ENCODE data around the gene SLC30A2.

The SLC30A2 gene

GRCh38 chr1:26034504-26035202, 11.3 kb downstream of the SLC30A2 start:
- H3K9ac ChIP-seq (ENCODE audit: low read length): peak overlapping the region; percentile 56; the same call in 1 of the 2 replicates
- H3K4me2 ChIP-seq (ENCODE audit: low read length): peak overlapping the region; percentile 80
- H2AFZ ChIP-seq (ENCODE audit: low read length): 0 out of 2 replicates have a peak overlapping the region, but pooled peaks have one; percentile 53
- TF ChIP-seq EZH2 (IDR thresholded peaks at IDR 0.05; ENCODE audit: borderline replicate concordance, low read length) (no peak), CTCF (IDR thresholded peaks at IDR 0.05; ENCODE audit: low read length) (no peak)
- H3K79me2 ChIP-seq (ENCODE audit: insufficient read depth, low read length): no peaks in the 10 kb centered on the region
- H3K4me1 ChIP-seq (ENCODE audit: insufficient read depth, low read length, severe bottlenecking): peaks cover 6% of the 10 kb centered on the region
- no peak overlapping the region for H3K27ac ChIP-seq (ENCODE audit: low read depth, low read length, poor library complexity, severe bottlenecking)
- no peaks in the 10 kb centered on the region for H3F3A ChIP-seq (ENCODE audit: insufficient read depth, low read length)
- H3K4me3 ChIP-seq (ENCODE audit: low read depth, low read length, poor library complexity, severe bottlenecking): peak overlapping the region; percentile 70
- no peaks in the 10 kb centered on the region for H3K9me3 ChIP-seq (ENCODE audit: low read length)
- H3K27me3 ChIP-seq (ENCODE audit: insufficient read depth, low read length): no peaks in the 10 kb centered on the region
- H3K36me3 ChIP-seq (ENCODE audit: insufficient read depth, low read length): no peaks in the 10 kb centered on the region
- H3K9me2 ChIP-seq (ENCODE audit: low read depth, low read length): no peaks in the 10 kb centered on the region
- no peaks in the 10 kb centered on the region for H4K20me1 ChIP-seq (ENCODE audit: insufficient read depth, low read length)

DNA sequence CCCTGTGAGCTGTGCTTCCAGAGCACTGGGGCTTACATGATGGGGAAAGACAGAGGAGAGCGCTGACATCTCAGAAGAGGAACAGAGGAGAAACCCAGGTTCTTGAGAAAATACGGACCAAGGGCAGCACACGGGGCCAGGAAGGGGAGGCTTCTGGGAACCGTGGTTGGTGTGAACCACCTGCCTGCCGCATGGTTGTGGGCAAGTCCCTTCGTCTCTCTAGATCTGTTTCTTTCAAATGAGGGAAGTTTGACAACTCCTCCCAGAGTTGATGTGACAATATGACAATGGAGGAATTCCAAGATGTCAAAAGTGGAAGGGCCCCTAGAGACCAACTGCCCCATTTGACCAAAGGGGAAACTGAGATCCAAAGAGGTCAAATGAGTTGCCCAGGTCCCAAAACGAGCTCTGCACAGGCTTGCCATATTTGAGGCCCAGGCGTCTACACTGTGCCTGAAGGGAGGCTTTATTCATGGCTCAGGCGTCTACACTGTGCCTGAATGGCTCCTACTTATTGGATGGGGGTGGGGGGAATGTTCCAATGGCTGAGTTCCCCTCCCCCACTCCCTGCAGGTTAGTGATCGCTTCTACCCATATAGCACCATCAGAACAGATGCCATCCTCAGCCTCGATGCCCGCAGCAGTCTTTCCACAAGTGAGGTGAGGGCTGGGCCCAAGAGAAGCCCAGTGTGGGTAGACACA, 13.1 kb downstream of the SLC30A2 start:
- Histone ChIP-seq H3K36me3 (ENCODE audit: insufficient read depth, low read length) (no peaks in the 10 kb centered on the region), H3K79me2 (ENCODE audit: insufficient read depth, low read length) (no peaks in the 10 kb centered on the region), H4K20me1 (ENCODE audit: insufficient read depth, low read length) (no peaks in the 10 kb centered on the region), H3K9me3 (ENCODE audit: low read length) (no peaks in the 10 kb centered on the region), H3K27me3 (ENCODE audit: insufficient read depth, low read length) (no peaks in the 10 kb centered on the region), H3K4me2 (ENCODE audit: low read length) (no peak overlapping the region), H2AFZ (ENCODE audit: low read length) (no peak overlapping the region), H3K9ac (ENCODE audit: low read length) (no peak overlapping the region), H3K27ac (ENCODE audit: low read depth, low read length, poor library complexity, severe bottlenecking) (no peak overlapping the region), H3F3A (ENCODE audit: insufficient read depth, low read length) (no peaks in the 10 kb centered on the region), H3K4me3 (ENCODE audit: low read depth, low read length, poor library complexity, severe bottlenecking) (no peak overlapping the region), H3K9me2 (ENCODE audit: low read depth, low read length) (no peaks in the 10 kb centered on the region), H3K4me1 (ENCODE audit: insufficient read depth, low read length, severe bottlenecking) (peaks cover 6% of the 10 kb centered on the region)
- TF ChIP-seq CTCF (IDR thresholded peaks at IDR 0.05; ENCODE audit: low read length) (no peak), EZH2 (IDR thresholded peaks at IDR 0.05; ENCODE audit: borderline replicate concordance, low read length) (no peak)

DNA sequence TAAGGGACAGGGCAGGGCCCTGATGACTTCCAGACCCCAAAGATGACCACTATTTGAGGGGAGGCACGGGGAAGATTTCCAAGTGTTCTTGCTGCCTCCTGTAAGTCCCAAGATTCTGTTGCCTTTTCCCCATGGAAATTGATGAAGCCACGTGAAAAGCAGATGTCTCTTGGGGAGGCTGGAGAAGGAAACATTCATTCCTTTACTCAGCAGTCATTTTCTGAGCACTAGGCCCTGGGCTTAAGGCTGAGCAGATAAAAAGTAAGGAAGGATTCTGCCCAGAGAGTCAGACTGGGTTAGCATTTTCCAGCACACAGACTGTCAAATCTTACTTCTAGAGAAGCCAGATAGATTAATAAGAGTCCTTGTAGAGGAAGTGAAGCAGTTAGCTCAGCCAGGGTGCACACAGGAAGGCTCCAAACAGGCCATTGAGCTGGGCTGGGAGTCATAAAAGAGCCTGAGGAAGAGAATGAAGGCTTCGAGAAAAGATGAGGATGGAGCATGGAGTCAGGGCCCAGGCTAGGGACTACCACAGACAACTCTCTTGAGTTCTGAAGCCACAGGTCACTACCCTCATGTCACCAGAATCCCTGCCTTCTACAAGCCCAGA, 14.2 kb downstream of the SLC30A2 start:
- Histone ChIP-seq H3K9me3 (ENCODE audit: low read length) (no peaks in the 10 kb centered on the region), H3K36me3 (ENCODE audit: insufficient read depth, low read length) (no peaks in the 10 kb centered on the region), H4K20me1 (ENCODE audit: insufficient read depth, low read length) (no peaks in the 10 kb centered on the region), H3K79me2 (ENCODE audit: insufficient read depth, low read length) (no peaks in the 10 kb centered on the region), H3F3A (ENCODE audit: insufficient read depth, low read length) (no peaks in the 10 kb centered on the region), H3K27me3 (ENCODE audit: insufficient read depth, low read length) (no peaks in the 10 kb centered on the region), H3K4me1 (ENCODE audit: insufficient read depth, low read length, severe bottlenecking) (peaks cover 6% of the 10 kb centered on the region), H3K27ac (ENCODE audit: low read depth, low read length, poor library complexity, severe bottlenecking) (no peak overlapping the region), H3K4me2 (ENCODE audit: low read length) (no peak overlapping the region), H2AFZ (ENCODE audit: low read length) (no peak overlapping the region), H3K9ac (ENCODE audit: low read length) (no peak overlapping the region), H3K4me3 (ENCODE audit: low read depth, low read length, poor library complexity, severe bottlenecking) (no peak overlapping the region), H3K9me2 (ENCODE audit: low read depth, low read length) (no peaks in the 10 kb centered on the region)
- TF ChIP-seq CTCF (IDR thresholded peaks at IDR 0.05; ENCODE audit: low read length): no peak
- no peak for TF ChIP-seq EZH2 (IDR thresholded peaks at IDR 0.05; ENCODE audit: borderline replicate concordance, low read length)

Data from OCI-LY1 (cell line).